Stimulated activated CD4-positive, alpha-beta T cell treated with anti-CD3 and anti-CD28 coated beads, Interleukin-1b, Interleukin-23, amount 100 ng/mL, for 48 hours (primary cell): ENCODE results near the gene ENPP5.
"Not testable (repeated sequence)": the region's sequence is repeated elsewhere in the genome, so short reads cannot be mapped to it uniquely, and the experiment has no call there.

Experiments used
- DNase-seq: peaks from one replicate; pipeline ENCODE4 v3.0.0-alpha.2; 2020

ENPP5 gene

DNA sequence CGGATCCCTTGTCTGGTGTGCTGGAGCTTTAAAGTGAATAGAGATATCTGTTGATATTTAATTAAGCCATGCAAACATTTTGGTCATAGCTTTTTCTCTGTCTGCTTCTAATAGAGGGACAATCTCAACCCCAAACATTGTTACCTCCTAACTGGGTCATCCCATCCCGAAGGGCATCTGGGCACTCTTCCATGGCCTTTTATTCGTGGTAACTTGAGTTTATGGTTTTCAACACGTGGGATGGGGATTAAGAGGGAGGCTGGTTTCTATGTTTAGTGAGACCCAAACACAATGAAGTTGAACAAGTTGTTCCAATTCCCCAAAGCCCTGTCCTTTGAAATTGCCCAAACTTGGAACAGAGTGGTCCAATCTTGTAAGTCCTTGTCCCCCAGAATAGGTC lies 1.4 kb upstream of the ENPP5 start:
- no peak for DNase-seq

DNA sequence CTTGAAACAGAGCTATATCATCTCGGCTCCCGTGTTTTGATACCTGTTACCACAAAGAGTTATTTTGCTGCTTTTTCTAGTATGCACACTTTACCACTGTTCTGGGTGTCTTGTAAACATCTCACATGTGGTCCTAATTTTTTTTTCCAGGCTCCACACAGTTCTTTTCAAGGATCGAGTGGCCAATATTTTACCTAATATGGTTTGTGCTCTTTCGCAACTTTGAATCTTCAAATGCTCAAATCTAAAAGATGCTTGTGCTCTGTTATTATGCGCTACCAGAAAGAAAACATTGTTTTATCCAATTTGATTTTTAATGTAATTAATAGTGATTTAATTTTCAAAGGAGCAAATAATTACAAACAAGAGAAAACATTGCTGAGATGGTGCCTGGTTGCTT lies 10.7 kb downstream of the ENPP5 start:
- DNase-seq, result no peak

DNA sequence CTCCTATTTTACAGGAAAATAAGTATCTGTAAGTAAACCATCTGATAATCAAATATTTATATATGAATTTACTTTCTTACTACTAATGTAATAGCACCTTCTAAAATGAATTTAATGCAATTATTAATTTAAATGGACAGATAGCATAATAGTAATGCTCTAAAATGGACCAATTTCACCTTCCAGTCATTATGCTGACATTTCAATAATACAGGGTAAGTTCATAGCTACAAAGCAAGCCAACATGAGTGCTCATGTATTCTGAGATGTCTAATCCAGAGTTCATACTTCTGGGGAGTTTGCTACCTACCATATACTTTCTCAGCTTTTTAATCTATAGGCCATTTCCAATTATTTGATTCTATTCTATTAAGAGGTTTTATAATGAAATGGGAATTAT lies 11.6 kb downstream of the ENPP5 start:
- no peak for DNase-seq

DNA sequence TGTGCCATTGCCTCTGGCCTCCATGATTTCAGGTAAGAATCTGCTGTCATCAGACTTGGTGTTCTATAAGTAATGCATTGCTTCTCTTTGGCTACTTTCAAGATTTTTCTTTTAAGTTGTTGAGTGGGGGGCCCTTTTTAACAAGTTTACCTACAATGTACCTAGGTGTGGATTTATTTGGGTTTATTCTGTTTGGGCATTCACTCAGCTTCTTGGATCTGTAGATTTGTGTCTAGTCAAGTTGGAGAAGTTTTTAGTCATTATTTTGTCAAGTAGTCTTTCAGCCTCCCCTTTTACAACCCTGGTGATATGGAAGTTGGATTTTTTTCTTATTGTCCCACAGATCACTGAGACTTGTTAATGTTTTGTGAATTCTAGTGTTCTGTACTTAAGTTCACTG lies 14.1 kb downstream of the ENPP5 start:
- no peak for DNase-seq

DNA sequence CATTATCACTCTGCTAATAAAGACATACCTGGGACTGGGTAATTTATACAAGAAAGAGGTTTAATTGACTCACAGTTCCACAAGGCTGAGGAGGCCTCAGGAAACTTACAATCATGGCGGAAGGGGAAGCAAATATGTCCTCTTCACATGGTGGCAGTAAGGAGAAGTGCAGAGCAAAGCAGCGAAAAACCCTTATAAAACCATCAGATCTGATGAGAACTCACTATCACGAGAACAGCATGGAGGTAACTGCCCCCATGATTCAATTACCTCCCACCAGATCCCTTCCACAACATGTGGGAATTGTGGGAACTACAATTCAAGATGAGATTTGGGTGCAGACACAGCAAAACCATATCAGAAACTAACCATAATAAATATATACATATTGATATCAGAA lies 21.7 kb downstream of the ENPP5 start:
- DNase-seq, result not testable (repeated sequence)

DNA sequence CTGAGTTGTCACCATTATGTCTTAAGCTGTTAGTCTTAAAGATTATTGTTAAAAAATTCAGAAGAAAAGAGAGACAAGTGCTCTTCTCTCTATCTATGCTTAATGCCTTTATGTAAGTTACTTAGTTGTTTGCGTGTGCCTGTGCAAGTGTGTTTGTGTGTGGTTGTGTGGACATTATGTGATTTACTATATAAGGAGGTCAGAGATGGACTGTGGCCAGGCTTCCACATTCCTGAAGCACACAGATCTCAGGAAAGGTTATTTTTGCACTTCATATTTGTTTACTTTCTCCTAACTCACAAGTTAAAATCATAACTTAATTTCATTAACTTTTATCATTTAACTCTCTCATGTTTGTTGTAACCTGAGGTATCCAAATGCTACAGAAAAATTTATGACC lies 26.5 kb downstream of the ENPP5 start:
- DNase-seq, result no peak

DNA sequence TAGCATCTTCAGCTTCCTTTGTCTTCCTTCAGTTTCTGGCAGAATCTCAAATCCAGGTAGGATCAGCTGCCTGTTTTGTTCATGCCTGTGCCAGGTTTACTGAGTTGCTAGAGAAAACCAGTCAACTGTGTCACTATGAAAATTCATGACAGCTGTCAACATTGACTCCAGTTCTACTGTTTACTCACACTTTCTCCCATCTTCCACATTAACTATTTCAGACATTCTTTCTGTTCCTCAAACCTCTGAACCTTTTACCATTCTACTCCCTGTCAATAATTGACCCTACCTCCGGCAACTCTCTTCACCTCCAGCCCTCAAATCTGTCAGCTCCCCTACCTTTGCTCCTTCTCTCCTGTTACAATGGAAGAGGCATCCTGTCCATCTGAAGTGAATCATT lies 32.5 kb downstream of the ENPP5 start:
- DNase-seq, result no peak

DNA sequence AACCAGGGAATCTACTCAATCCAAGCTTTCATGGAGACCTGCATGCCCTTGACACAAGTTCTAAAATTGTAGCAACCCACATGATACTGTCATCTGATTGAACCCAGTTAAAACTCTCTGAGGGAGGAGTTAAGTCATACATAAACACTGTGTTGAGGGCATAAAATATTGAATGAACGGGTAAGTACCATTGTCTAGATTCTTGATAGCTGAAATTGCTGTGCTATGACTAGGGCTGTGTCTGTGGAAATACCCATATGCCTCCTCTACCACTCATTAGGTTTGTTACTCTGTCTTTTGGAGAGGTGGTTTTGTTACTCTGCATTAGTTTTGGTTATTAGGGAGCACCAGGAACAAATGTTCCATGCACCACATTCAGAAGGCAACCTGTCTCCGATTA lies 33.4 kb downstream of the ENPP5 start:
- no peak for DNase-seq

DNA sequence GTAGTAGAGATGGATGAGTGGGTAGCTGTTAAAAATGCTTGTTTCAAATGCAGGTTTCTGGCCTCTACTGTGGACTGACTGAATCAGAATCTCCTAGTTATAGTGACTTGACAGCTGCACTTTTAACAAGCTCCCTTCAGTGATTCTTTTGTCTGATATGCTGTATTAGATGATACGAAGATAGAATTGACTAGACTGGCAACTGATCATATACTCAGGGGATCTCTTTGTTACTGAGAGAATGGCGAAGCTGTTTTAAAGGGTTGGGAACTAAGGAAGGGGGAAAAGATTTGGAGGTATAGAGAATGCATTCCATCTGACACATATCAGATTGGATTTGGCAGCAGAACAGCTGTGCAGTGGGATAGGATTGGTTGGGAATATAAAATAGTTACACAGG lies 33.9 kb downstream of the ENPP5 start:
- no peak for DNase-seq

DNA sequence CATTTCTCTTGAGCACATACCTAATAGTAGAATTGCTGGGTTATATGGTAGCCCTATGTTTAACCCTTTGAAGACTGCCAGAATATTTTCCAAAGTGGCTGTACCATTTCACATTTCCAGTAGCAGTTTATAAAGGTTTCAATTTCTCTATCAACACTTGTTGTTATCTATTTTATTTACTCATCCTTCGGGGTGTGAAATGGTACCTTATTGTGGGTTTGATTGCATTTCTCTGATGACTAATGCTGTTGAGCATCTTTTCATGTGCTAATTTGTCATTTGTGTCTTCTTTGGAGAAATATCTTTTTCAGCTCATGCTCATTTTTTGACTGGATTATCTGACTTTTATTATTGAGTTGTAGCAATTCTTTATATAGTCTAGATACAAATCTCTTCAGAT lies 35.6 kb downstream of the ENPP5 start:
- DNase-seq, result no peak

DNA sequence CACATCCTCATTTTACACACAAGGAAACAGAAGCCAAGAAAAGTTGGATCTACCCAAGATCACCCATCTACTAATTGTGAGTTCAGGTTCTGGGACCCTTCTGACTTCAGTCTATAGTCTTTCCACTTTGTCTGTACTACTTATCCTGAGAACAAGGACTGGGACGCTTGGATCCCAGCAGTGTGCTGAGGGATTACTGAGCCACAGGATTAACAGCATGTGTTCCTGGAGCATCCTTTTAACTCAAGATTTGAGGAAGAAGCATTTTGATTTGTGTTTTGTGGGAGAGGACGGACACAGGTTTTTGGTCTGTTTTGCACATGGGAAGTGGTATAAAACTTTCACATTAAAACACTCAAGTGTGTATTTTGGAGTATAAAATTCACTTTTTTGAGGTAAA lies 36.6 kb downstream of the ENPP5 start:
- no peak for DNase-seq

DNA sequence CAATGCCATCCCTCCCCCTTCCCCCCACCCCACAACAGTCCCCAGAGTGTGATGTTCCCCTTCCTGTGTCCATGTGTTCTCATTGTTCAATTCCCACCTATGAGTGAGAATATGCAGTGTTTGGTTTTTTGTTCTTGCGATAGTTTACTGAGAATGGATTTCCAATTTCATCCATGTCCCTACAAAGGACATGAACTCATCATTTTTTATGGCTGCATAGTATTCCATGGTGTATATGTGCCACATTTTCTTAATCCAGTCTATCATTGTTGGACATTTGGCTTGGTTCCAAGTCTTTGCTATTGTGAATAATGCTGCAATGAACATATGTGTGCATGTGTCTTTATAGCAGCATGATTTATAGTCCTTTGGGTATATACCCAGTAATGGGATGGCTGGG lies 39.5 kb downstream of the ENPP5 start:
- not testable (repeated sequence) for DNase-seq

DNA sequence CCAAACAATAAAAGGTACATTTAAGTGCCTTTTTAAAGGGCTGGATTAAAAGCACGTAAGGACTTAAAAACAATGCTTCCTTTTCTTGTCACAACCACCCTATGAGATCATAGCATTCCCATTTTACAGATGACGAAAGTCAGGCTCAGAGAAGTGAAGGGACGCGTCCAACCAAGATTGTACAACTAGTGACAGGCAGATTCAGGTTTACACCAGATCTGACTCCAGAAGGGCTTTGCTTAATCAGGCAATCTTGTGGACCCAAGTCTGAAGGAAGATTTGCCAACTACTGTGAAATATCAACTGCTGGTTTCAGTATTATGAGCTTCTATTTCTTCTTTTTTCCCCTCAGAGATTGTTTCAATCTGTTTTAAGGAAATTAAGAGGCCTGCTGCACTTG lies 40.1 kb downstream of the ENPP5 start:
- DNase-seq, result no peak

DNA sequence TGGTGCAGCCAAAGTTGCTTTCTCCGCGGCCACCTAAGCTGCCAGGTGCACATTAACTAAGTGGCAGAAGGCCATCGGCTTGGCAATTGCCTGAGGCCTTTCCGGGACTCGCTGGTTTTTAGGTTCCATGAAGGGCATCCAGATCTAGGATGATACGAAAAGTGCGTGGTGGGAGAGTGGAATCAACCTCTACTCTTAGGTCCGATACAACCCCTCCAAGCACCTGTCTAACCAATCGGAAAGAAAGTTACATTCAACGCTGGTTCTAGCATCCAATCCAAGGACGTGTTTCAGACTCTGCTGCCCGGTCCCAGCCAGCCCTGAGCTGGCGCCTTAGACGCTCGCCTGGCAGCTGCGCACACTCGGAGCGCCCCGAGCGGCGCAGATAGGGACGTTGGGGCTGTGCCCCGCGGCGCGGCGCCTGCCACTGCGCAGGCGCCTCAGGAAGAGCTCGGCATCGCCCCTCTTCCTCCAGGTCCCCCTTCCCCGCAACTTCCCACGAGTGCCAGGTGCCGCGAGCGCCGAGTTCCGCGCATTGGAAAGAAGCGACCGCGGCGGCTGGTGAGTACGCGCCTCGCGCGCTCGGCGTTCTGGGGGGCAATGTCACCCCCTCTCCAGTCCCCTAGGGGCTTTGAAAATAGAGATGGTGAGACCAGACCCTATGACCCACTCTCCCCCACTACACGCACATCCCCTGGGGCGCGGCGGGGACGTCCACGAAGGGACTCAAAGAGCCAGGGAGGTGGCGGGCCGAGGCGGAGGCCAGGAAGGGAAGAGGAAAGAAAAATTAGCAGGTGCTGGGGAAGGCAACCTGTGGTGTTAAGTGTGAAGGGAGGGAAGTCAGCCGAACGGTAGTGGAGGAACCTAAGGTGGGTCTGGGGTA lies 40.9 kb downstream of the ENPP5 start, which contains the start of gene ENPP4:
ENPP4 (plus strand) TSS at position 361 of the 883 bp plus-strand sequence. CDS start 9,595 bp downstream, outside the sequence.
- DNase-seq, result peak; percentile 90

DNA sequence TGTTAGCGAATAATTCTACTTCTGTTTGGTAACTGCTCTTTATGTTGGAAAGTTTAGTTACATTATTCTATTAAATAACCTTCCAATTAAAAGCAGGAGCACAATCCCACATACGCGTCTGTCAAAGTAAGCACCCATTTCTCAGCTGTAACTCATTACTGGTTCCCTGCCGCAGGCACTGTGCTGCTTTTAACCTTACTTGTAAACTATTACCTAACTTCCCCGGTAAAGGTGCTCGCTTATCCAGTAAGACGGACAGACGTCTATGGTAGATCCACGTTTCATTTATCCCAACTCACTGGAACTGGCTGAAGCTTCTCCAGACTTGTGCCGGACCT lies 41.5 kb downstream of the ENPP5 start:
- DNase-seq, result no peak

DNA sequence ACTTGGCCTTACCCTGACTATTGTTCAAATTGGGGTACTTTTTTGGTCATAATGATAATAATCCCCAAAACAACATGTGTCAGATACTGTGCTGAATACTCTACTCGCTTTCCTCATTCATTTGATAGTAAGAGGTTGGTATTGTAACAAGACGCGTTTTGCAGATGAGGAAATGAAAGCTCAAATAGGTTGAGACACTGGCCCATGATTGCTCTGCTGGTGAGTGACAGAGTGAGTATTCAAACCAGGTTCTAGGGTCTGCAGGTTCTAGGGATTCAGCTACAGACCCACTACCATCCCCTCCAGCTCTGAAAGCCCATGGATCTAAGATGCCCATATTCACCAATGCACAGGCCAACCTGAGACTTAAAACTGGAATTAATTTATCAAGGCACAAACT lies 42.3 kb downstream of the ENPP5 start:
- DNase-seq, result no peak

DNA sequence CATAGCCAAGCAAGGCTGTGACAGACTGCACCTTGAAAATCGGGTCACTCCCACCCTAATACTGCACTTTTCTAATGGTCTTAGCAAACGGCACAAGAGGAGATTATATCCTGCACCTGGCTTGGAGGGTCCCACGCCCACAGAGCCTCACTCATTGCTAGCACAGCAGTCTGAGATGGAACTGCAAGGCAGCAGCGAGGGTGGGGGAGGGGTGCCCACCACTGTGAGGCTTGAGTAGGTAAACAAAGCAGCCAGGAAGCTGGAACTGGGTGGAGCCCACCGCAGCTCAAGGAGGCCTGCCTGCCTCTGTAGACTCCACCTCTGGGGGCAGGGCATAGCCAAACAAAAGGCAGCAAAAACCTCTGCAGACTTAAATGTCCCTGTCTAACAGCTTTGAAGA lies 51.1 kb downstream of the ENPP5 start:
- not testable (repeated sequence) for DNase-seq

DNA sequence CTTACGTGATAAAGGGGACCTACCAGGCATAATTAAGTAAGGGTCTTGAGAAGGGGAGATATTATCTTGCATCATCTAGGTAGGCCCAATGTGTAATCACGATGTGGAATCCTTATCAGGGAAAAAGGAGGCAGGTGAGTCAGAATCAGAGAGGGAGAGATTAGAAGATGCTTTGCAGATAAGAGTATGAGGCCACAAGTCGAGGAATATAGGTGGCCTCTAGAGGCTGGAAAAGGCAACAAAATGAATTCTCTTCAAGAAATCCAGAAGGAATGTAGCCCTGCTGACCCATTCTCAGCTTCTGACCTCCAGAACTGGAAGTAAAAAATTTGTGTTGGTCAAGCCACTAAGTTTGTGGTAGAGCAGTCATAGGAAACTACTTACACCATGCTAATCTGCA lies 51.9 kb downstream of the ENPP5 start:
- DNase-seq, result no peak

DNA sequence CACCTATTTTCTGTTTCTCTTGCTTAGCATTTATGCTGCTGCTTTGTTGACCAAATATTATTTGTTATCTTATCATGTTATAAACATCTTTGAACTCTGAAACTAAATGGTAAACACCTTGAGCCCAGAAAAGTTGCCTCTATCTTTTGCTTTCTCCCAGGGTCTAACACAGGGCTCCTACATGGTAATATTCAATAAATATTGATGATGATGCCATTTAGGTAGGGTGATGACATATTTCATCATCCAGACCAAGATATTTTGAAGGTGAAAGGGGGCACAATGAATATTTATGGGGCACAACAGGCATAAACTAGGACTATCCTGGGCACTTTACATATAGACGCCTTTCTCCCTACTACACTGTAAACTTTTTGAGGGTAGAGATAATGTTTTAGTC lies 52.6 kb downstream of the ENPP5 start:
- no peak for DNase-seq

DNA sequence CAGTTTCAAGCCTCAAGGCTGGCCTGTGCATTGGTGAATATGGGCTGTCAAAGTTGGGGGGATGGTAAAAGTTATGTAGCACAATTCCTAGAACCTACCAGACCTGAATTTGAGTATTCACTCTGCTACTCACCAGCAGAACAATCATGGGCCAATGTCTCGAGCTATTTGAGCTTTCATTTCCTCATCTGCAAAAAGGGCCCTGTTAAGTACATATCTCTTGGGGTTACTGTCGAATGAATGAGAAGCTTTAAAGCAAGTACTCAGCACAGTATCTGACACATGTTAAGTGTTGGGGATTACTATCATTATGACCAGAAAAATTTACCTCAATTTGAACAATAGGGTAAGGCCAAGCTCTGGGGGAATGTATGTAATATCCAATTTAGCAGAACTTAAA lies 54.5 kb downstream of the ENPP5 start:
- DNase-seq, result no peak

DNA sequence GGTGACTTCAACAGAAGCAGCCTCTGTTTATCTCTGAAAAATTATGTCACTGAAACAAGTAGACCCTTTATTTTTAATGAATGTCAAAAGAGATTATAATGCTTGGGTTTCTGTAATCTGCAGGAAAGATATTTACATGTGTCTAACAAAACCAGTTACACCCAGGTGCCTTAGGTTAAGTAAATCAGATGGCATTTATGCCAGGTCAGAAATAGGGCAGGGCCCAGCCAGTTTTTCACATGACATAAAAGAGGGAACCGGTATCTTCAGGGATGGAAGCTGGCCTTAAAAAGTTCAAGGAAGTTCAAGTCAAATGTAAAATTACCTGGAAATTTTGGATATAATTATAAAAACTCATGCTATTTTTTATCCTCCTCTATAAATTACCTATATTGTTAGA lies 55.1 kb downstream of the ENPP5 start:
- no peak for DNase-seq

DNA sequence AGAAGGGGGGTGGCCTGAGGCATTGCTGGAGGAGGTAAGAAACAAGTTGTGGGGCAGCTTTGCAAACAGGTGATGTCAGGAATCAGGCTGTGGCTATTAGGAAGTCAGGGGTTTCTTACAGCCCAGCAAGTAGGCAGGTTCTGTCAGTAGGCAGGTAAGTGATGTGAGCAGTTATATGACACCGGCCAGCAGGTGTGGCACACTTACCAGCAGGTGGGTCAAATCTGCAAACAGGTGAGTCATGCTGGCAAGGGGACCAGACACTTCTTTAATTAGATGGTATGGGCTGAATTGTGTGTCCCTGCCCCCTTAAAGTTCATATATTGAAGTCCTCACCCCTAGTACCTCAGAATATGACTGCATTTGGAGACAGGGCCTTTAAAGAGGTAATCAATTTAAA lies 57.4 kb downstream of the ENPP5 start:
- DNase-seq, result no peak
